HK-2 (cell line): ENCODE results near the gene DOCK9.
"Not testable (repeated sequence)": the region's sequence is repeated elsewhere in the genome, so short reads cannot be mapped to it uniquely, and the experiment has no call there.

ENCODE experiments used
- DNase-seq: peaks from one replicate; pipeline ENCODE4 v3.0.0-alpha.2; 2018; ENCODE audit not compliant: unreplicated experiment

Gene DOCK9

GRCh38 chr13:98823442-98823841 lies 154.4 kb downstream of the DOCK9 start:
- DNase-seq: no peak

GRCh38 chr13:98822225-98822606 lies 155.6 kb downstream of the DOCK9 start:
- DNase-seq: no peak

GRCh38 chr13:98821372-98822224 lies 156.3 kb downstream of the DOCK9 start:
- no peak for DNase-seq

- no peak for DNase-seq
Measured at GRCh38 chr13:98820744-98821371, 157.0 kb downstream of the DOCK9 start.

GRCh38 chr13:98820300-98820699 lies 157.6 kb downstream of the DOCK9 start:
- DNase-seq: no peak

- no peak for DNase-seq
Measured at GRCh38 chr13:98819382-98820010, 158.4 kb downstream of the DOCK9 start.

- DNase-seq: no peak
Measured at GRCh38 chr13:98816406-98816805, 161.5 kb downstream of the DOCK9 start.

GRCh38 chr13:98813993-98814392 lies 163.9 kb downstream of the DOCK9 start:
- no peak for DNase-seq

- not testable (repeated sequence) for DNase-seq
Measured at GRCh38 chr13:98812186-98812790, 165.6 kb downstream of the DOCK9 start.

- DNase-seq: no peak
Measured at GRCh38 chr13:98810746-98811145, 167.1 kb downstream of the DOCK9 start.

GRCh38 chr13:98809345-98809777 lies 168.5 kb downstream of the DOCK9 start:
- DNase-seq: no peak

GRCh38 chr13:98807774-98808173 lies 170.1 kb downstream of the DOCK9 start:
- no peak for DNase-seq

- no peak for DNase-seq
Measured at GRCh38 chr13:98804336-98804855, 173.5 kb downstream of the DOCK9 start.

- DNase-seq: no peak
Measured at GRCh38 chr13:98803921-98804320, 173.9 kb downstream of the DOCK9 start.

- no peak for DNase-seq
Measured at GRCh38 chr13:98803111-98803561, 174.7 kb downstream of the DOCK9 start.

GRCh38 chr13:98802559-98802958 lies 175.3 kb downstream of the DOCK9 start:
- DNase-seq: no peak

GRCh38 chr13:98801626-98802418 lies 176.0 kb downstream of the DOCK9 start:
- DNase-seq: no peak

- DNase-seq: no peak
Measured at GRCh38 chr13:98800078-98800477, 177.8 kb downstream of the DOCK9 start.

GRCh38 chr13:98798849-98799645 lies 178.8 kb downstream of the DOCK9 start:
- DNase-seq: no peak

GRCh38 chr13:98797456-98797855 lies 180.4 kb downstream of the DOCK9 start:
- DNase-seq: no peak
